HCEC 1CT (cell line): ENCODE data around the gene CREB3L2.

Experiments used
- DNase-seq: peaks from one replicate; pipeline ENCODE4 v3.0.0-alpha.2; 2017

Gene CREB3L2

DNA sequence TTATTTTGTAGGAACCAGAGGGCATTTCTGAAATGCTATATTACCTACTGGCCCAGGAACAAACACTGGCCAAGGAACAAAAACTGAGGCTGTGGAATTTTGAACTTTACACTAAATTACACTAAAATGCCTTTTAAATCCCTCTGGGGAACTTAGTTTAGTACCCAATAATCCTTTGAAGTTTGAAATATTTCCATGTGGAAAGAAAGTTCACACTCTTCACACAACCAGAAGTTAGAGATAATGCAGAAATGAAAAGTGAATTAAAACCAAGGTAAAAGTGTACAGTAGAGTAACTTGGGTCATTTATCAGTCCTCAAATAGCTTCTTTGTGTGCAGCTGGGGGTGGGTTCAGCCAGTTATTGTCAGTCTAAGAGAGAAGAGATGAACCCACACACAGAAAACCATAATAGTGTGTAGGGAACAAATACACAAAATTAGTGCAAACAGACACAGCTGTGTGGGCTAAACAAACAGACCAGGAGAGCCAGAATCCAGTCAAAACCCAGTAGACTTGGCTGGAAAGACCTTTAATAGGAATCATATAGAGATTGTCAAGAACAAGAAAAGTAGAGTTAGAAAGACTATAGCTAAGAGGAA is 108.6 kb downstream of the CREB3L2 start:
- DNase-seq = no peak

DNA sequence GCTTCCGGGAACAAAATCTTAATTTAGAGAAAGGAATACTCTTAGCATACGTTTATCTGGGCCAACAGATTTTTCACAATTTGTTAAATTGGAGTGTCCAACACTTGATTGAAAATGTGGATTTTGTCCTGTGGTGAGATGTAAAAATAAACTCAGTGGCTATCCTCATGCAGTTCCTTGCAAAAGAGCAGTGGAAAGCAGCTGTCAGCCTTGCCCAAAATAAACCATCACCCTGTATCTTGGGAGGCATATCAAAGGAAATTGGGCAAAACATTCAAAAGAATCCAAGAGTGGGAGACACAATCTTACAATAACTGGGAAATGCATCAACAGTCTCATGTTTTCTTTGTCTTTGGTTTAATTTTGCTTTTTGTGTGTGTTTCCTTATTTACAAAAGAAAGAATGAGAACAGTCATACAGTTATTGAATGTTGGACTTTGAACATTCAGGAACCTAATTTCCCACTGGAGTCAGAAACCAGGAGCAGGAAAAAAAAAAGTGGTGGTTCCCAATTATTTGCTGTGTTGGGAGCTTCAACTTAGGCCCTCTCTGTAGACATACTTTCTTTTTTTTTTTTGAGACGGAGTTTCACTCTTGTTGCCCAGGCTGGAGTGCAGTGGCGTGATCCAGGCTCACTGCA is 110.8 kb downstream of the CREB3L2 start:
- DNase-seq = no peak

DNA sequence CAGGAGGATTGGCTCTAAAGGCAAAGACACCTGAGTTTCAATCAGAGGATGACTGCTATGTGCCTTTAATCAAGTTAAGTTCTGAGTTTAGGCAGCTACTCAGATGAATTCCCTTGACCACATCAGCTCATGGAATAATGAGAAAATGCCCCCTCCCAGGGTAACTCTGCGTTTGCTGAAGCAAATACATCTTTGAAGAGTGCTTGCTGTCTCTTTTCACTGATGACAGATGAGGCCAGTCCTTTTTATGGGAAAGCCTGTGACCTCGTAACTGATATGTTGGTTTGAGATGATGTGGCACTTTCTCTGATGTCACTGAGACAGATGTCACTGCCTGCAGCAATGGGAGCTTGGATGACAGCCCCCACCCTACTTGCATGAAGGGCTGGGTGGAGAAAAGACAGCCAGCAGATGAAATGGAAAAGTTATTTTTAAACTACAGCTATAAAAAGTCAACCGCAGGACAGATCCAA is 111.4 kb downstream of the CREB3L2 start:
- no peak for DNase-seq

DNA sequence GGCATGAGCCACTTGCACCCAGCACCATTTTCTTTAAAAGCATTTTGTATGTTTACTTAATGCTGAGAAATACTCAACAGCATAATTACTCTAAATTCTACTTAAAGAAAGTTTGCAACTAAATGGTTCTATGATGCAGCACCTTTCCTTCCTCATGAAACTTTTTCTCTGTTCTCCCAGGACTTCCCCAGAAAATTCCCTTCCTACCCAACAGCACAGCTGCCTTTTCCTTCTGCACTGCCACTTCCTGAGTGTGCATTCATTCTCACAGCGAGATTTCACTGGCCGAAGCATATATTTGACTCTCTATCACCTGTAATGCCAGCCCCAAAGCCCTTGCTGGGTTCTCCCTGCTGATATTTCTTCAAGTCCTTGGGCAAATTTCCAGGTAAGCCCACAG is 113.6 kb downstream of the CREB3L2 start:
- no peak for DNase-seq

DNA sequence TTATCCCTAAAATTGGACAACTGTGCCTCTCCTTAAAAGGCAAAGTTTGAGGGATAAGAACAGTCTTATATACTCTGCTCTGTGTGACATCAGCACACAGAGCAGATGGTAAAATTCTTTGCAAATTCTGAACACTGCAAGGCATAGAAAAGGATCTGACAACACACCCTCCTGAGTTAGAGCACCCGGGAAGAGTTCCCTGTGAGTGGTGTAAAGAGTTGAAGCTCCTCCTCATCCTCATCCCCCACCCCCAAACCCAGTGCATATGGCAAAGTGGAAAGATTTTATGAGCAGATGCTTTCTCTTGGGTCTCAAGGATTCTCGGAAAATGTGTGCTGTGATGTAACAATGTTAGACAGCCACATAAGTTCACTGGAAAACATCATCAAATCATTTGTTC is 115.1 kb downstream of the CREB3L2 start:
- no peak for DNase-seq

DNA sequence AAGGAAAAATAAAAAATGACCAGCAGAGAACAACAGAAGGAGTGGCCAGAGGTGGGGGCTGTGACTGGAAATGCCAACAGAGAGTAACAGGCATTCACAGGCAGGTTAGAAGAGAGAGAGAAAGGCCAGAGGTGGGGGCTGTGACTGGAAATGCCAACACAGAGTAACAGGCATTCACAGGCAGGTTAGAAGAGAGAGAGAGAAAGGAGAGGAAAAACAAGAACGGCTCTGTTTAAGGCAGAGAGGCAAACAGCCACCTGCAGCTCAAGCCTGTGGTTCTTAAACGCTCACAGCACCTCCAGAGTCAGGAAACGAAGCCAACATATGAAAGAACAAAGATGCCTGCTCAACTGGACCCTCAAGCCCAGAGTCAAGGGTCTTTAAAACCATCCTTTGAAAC is 115.6 kb downstream of the CREB3L2 start:
- DNase-seq = no peak

DNA sequence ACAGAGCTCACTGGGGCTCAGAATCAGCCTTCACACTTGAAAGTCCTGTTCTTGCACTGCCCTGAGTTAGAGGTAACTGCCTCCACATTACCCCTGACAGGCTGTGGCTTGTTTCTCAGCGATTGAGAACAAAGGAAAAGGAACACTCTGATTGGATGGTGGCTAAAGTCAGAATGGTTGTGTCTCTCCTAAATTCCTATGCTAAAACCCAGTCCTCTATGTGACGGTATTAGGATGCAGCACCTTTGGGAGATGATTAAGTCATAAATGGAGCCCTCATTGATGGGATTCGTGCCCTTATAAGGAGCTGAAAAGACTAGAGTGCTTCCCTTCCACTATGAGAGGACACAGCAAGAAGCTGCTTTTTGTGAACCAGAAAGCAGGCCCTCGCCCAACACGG is 116.2 kb downstream of the CREB3L2 start:
- DNase-seq = no peak

DNA sequence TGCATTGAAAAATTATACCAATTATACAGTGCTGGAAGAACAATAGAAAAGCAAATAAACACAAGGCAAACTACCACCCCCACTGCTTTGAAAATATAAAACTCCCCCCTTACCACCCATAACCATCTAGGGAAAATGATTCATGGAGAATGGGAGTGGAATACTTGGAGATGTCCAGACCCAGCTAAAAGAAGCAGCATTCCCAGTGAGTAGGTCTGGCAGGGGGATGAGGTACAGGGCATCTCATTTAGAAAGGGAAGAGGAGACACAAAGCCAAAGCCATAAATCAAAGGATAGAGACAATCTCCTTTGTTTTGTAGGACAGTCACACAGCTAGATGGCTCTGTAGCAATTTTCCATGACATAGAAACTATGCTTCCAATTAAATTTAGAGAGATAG is 119.1 kb downstream of the CREB3L2 start:
- DNase-seq = no peak

DNA sequence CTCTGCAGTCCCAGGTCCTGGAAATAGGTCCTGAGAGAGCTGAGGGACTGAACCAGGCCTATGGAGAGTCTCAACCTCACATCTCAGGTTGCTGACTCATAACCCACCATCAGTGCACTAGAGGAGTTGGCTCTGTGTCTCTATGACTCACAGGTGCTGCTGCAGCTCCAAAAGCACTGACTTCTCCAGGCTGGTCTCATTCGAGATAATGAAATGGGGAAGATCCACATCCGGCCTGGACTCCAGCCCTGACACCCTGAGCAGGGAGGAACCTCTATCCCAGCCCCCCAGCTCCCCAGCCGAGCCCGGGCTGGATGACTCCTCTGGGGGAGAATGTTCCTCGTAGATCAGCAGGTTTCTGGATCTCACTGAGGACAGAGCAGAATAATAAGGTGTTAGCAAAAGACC is 119.6 kb downstream of the CREB3L2 start:
- peak; percentile 99 for DNase-seq

DNA sequence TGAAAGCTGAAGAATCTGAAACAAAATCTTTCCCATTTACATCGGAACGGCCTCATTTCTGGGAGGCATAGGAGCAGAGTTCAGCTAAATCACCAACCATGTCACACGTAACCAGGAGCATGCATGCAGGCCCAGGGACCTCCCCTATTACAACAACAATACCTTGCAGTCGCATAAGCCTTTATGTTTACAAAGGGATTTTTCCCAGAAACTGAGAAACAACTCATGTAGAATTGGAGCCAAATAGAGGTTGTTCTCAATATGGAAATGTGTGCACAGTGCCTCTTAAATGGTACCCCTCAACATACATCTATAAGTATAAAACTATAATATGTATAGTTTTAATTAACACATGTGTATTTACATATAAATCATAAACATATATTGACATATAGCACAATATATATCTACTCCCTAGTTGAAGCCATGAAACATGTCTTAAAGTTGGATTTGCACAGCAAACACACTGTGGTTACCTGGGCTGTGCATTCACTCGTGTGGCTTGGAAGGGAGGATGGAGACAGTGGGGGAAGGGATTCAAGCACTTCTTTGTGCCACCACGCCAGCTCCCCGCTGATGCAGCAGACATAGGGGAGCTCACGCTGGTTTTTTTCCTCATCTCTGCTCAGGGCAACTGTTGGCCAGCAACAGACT is 120.2 kb downstream of the CREB3L2 start:
- DNase-seq = no peak

DNA sequence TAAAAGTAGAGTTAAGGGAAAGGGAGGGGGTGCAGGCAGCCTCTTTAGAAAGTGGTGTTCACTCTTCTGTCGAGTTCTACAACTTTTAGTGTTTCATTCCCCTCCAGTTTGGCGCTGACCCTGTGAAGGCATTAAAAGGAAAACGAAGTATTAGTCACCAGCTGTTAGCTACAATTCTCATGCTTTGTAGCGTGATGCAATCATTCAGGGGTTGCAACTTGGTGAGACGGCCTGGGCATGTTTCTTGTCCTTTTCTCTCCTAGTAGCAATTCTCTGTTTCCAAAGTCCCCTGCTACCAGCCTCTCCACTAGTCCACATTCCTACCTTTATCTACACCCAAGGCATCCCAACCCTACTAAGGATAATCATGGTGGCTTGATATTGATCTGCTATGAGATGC is 121.5 kb downstream of the CREB3L2 start:
- peak; percentile 87 for DNase-seq

DNA sequence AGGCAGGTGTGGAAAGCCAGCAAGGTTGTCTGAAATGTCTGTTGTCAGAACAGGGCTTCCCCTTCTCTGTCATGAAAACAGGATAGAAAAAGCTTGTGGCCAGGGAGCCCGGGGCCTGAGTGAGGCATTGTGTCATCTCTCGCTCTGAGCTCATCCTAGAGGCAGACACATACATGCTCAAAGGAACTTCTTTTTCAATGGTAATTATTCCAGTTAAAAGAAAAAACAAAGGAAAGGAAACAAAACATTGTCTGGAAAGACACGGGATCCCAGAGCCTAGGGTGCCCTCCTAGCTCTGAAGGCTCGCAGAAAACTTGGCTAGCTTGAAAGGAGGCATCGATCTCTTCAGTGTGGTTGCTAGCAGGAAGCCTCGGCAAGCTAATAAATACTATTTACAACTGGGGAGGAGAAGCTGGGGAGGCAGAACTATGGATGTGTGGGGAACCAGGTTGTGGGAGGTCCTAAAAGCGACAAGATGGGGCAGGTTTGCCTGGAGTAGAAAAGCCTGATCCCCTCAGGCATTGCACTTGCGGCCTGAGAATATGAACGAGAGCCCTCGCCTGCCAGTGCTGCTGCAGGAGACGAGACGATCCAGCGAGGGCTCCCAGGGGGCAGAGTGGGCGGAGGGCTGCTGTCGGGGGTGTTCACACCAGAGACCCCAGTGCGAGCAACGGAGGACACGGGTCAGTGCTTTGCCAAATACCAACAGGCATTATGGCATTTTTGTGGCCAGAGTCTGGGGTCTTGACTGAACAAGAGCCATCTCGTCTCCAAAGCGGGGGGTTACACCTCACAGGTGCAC is 122.3 kb downstream of the CREB3L2 start:
- no peak for DNase-seq

DNA sequence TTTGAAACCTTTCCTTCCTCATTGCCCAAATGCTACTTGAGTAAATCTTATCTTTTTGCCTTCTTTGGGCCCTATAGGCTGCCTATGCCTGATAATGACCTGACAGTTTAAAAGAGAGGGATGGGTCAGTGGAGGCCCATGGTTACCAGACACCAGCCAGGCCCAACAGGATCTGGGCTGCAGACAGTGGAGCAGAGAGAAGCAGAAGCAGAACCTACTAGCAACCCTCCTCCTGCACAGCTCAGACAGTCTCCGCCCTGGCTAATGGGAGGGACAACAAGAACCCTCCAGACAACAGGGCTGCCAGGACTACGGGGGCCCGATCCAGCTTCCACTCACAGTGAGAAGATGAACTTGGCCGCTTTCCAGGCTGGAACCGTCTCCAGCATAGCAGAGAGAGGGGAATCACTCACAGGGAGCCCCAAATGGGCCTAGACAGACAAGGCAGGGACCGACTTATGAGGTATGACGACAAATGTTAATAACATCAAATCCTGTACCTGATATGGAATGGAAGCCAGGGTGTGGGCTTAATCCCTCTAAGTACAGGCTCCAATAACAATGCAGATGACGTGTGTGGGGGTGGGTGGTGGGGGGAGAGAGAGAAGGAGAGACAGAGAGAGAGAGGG is 123.4 kb downstream of the CREB3L2 start:
- DNase-seq = no peak

DNA sequence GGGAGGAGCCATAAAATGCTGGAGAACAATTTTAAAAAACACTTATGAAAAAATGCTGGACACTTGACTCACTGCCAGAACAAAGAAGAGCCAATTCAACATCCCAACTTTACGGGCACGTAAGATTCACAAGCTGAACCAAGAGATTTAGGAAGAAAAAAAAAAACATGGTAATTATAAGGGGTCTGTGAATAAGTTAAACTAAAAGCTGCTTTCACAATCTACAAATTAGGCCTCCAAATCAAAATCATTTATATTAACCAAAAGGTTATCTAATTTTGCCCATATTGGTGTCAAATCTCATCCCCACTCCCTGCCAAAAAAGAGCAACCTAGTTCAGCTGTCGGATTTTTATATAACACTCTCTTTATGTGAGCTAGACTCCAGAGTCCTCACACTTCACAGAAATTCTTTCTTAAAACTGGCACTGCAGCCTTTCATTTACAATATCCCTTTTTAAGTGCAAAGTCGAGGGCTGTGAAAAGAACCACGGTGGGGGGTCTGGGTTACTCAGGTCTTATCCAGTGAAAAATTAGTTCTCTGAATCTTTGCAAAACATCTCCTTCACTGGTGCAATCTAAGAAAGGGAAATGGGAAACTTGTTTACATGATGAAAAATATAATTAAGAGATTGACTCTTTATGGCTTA is 124.7 kb downstream of the CREB3L2 start:
- no peak for DNase-seq

DNA sequence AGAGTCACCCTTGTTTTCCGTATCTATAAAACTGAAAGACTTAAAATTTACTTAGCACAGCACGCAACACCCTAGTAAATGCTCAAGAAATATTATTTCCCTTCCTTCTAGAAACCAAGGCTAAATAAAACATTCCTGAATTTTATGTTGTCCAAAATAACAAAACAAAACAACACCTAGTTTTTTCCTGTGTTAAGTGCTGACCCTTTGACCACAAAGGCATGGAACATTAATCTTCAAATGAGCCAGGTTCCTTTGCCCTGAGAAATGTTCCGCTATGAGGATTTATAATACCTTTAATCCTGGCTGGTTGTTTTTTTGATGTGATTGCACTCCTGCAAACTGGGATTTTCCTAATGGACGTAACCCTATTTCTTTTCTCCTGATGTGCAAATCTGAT is 126.1 kb downstream of the CREB3L2 start:
- no peak for DNase-seq

DNA sequence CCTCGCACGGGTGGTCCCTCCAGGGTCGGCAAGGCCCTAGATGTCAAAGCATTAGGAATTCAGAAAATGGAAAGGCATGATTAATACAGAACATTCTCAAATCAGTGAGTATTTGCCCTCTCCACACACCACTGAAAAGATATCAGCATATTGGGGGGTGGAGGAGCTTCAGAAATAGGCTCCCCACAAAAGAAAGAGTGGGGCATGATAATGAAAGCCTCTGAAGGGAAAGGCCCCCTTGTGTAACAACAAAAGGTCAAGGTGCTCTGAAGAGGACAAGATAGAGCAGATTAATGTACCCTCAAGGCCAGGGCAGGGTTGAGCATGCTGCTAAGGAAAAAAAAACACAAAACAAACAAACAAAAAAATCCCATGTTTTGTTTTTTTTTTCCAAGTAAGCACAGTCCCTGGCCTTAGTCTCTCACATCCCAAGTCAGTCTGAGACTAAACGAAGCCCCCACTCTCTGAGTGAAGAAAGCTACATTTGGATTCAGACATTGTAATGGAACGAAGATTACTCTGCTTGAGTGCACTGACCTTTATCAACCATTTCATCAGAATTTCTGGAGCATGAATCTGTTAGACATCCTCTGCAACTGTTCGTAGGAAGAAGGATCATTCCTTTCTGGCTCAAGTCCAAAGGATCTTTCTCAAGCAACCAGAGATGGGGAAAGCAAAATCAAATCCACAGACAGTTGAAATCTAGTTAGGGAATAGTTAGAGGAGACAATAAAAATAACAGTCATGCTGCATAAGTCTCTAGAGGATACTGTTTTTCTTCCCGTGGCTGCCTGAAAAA is 127.7 kb downstream of the CREB3L2 start:
- peak; percentile 75 for DNase-seq

DNA sequence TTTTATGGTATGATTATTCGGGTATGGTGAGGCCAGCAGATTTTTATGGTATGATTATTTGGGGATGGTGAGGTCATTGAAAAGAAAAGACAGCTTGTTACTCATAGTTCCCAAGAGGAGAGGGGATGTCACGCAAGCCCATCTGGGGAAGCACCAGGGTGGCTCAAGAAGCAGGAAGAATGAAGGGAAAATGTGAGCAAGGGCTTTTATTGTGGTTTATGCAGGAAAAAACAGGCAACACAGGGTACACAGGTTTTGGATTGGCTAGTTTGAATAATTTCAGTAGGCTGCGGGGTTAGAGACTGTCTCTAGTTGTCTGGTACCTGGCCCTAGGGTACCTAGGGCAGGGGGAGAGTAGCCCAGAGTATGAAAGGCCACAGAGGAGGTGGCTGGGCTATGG is 128.4 kb downstream of the CREB3L2 start:
- no peak for DNase-seq

DNA sequence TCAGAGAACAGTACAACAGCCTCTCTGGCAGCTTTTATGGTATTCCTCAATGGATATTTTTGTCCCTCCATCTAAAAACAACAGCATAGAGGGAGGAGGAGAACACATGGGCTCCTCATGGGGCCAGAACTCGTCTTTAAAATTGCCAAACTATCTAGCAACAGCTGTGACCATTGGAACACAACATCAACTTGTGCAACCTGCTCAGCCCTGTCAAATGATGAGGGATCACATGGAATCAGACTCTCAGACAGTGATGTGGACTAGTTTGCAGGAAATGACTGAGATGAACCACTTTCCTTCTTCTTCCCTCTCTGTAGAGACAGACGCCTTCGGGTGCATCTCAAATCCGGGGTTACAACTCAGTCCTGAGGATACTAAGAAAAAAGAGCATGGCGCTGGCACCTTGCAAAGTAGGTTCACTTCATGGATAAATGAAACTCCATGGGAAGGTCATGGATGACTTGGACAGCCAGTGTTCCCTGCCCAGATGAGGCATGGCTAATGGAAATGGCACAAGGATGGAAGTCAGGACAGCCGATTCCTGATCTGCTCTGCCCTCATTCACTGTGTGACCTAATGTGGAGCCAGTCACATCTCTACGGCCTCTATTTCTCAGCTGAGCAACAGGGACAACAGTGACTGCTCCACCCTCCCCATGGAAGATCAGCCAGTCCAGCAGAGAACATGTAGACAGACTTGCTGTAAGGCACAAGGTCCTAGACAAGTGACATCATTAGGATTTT is 130.5 kb downstream of the CREB3L2 start:
- DNase-seq = no peak

DNA sequence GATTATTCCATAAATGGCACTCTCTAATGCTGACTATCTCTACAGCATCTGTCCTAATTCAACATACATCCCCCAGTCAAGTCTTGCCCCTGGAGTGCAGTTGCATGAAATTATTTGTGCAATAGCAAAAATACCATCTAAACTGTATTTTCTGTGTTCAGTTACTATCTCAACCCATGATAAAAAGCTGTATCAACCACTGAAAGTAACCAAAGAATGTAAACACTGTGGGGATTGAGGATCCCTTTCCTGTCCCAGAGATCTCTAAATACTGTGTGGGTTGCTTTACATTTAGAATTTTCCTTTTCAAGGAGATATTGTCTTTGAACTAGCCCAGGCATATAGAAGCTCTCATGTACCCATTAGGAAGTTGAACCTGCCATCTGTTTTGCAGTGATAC is 131.2 kb downstream of the CREB3L2 start:
- no peak for DNase-seq

DNA sequence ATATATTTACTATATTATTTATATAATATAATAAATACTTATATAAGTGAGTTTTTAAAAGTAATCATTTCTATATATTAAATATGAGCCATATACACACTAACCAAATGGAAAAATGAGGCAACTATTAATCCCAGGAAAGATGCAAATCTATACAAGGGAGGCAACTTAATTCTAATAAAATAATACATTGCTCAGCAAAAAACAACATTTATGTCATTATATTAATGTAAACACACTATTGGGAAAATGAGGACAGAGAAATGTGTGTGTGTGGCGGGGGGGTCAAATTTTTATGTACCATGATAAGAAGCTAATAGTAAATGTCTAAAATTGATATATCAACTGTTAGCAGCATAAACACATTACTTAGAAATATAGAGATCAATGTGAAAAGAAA is 131.8 kb downstream of the CREB3L2 start:
- DNase-seq = no peak

DNA sequence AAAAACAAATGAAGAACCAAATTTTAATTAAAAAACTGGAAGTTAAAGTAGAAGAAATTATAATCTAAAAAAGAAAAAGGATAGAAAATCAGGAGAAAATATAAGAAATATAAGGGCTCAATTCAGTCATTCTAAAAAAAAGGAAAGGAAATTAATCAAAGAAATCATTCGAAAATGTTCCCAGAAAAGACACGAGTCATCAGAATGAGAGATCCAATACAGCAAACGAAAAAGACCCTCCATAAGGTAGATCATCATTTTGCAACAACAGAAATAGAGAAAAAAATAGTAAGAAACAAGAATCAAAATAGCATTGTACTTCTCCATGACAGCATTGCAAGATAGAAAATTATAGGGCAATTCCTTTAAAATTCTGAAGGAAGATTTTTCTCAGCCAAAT is 132.6 kb downstream of the CREB3L2 start:
- no peak for DNase-seq
